ENCODE measurements around the gene BRD1. TPM values are rescaled to one million over a fixed set of nuclear protein-coding genes. Genes with fewer than 3 reads are reported as not detected.

BRD1 gene
- total RNA-seq, 1 donor from 2014 or later = 32.5 TPM

GRCh38 chr22:49811020-49811791, 16.5 kb downstream of the BRD1 start:
- Histone ChIP-seq H3K27me3 (no peaks in the 10 kb centered on the region), H3K36me3 (peaks cover 5 to 19% of the 10 kb centered on the region in 2 donors), H3K4me1 (no peaks in the 10 kb centered on the region), H3K4me3 (no peak overlapping the region), H3K27ac (no peak overlapping the region), H3K9me3 (no peaks in the 10 kb centered on the region)
- no peak for TF ChIP-seq CTCF (IDR thresholded peaks at IDR 0.05)
- DNase-seq (ENCODE audit: low spot score in 2 of 2) = no peak
- intact Hi-C loops (cut with DNase I) = no loop called here

GRCh38 chr22:49810363-49811019, 17.2 kb downstream of the BRD1 start:
- no peak overlapping the region for H3K27ac ChIP-seq
- no peaks in the 10 kb centered on the region for H3K9me3 ChIP-seq
- TF ChIP-seq CTCF (IDR thresholded peaks at IDR 0.05) = no peak
- no peak for DNase-seq (ENCODE audit: low spot score in 2 of 2)
- intact Hi-C loops (cut with DNase I) = no loop called here
- H3K27me3 ChIP-seq = no peaks in the 10 kb centered on the region
- H3K4me1 ChIP-seq = no peaks in the 10 kb centered on the region
- no peak overlapping the region for H3K4me3 ChIP-seq
- peaks cover 5 to 15% of the 10 kb centered on the region in 2 donors for H3K36me3 ChIP-seq

DNA sequence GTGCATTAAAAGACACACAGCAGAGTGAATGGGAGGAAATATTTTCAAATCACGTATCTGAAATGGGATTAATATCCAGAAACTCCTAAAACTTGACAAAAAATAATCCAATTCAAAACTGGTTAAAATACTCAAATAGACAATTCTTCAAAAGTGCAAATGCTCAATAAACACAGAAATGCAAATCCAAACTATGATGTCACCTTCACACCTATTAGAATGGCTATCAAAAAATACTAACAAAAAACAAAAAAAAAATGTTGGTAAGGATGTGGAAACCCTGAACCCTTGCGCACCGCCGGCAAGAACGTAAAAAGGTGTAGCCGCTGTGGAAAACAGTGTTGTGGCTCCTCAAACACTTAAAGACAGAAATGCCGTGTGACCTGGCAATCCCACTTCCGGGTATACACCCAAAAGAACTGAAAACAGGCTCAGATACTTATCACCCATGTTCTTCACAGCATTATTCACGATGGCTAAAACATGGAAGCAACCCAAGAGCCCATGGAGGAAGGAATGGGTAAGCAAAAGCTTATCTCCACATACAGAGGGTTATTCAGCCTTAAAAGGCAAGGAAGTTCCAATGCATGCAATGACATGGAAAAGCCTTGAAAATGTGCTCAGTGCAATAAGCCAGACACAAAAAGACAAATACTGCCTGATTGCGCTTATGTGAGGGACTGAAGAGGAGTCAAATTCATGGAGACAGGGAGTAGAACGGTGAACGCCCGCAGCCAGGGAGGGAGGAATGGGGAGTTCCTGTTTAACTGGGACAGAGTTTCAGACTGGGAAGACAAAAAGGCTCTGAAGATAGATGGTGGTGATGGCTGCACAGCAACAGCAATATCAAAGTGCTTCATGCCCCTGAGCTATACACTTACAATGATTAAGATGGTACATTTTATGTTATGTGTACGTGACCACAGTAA, 19.6 kb downstream of the BRD1 start:
- Histone ChIP-seq H3K27ac (no peak overlapping the region), H3K36me3 (peaks cover 10 to 26% of the 10 kb centered on the region in 2 donors), H3K4me1 (no peaks in the 10 kb centered on the region), H3K9me3 (no peaks in the 10 kb centered on the region), H3K4me3 (no peak overlapping the region), H3K27me3 (no peaks in the 10 kb centered on the region)
- intact Hi-C loops (cut with DNase I) = no loop called here
- TF ChIP-seq CTCF (IDR thresholded peaks at IDR 0.05) = no peak
- DNase-seq (ENCODE audit: low spot score in 2 of 2) = no peak

GRCh38 chr22:49807129-49807528, 20.5 kb downstream of the BRD1 start:
- no peak for DNase-seq (ENCODE audit: low spot score in 2 of 2)
- Histone ChIP-seq H3K36me3 (peaks cover 14 to 32% of the 10 kb centered on the region in 2 donors), H3K27ac (no peak overlapping the region), H3K9me3 (no peaks in the 10 kb centered on the region), H3K4me3 (no peak overlapping the region), H3K27me3 (no peaks in the 10 kb centered on the region), H3K4me1 (no peaks in the 10 kb centered on the region)
- TF ChIP-seq CTCF (IDR thresholded peaks at IDR 0.05) = no peak
- intact Hi-C loops (cut with DNase I) = no loop called here

DNA sequence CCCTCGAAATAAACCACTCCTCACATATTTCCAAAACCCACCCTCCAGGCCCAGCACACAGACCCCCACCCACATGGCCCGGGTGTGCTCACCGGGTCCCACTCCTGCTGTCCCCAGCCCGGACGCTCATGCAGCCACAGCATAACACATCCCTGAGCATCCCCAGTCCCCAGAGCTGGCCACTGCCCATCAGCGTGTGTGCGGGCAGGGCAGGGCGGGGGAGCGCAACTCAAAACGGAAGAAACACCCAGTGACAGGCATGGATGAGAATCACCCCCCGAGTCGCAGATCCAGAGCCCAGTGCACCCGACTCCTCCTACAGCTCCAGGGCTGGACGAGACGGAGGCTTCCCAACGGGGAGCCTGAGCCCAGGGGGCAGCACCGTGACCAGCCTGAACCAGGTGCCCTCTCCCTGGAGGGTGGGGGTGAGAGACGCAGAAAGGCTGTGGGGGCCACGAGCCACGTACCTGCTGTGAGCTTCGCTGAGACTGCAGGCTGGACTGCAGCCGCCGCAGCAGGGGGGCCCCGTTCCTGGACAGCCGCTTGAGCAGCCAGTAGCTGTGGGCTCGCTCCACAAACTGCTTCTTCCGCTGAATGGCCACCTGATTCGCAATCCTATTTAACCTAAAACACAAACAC, 23.8 kb downstream of the BRD1 start:
- no peaks in the 10 kb centered on the region for H3K9me3 ChIP-seq
- H3K36me3 ChIP-seq = peaks cover 26 to 47% of the 10 kb centered on the region in 2 donors
- H3K27ac ChIP-seq = no peak overlapping the region
- no peak overlapping the region for H3K4me3 ChIP-seq
- H3K27me3 ChIP-seq = no peaks in the 10 kb centered on the region
- intact Hi-C loops (cut with DNase I) = no loop called here
- no peaks in the 10 kb centered on the region for H3K4me1 ChIP-seq
- no peak for DNase-seq (ENCODE audit: low spot score in 2 of 2)
- no peak for TF ChIP-seq CTCF (IDR thresholded peaks at IDR 0.05)

Data from ascending aorta (tissue), 2 donors.